ENCODE results near the gene DHRS4L2.
"Not testable (repeated sequence)": the region's sequence is repeated elsewhere in the genome, so short reads cannot be mapped to it uniquely, and the experiment has no call there.

DHRS4L2 gene

GRCh38 chr14:23961704-23962103 is 27.0 kb upstream of the DHRS4L2 start:
- H3K9me3 ChIP-seq (ENCODE audit: severe bottlenecking); H3K27me3 ChIP-seq (ENCODE audit: insufficient read depth, low read depth, severe bottlenecking); H3K27ac ChIP-seq; H3K4me3 ChIP-seq (ENCODE audit: low read depth, low read length); DNase-seq; H3K36me3 ChIP-seq: not testable (repeated sequence)

- not testable (repeated sequence) for H3K27me3 ChIP-seq (ENCODE audit: insufficient read depth, low read depth, severe bottlenecking); DNase-seq; H3K4me3 ChIP-seq (ENCODE audit: low read depth, low read length)
These were observed 19.6 kb upstream of the DHRS4L2 start for GRCh38 chr14:23969130-23969480.

GRCh38 chr14:23969481-23970282 is 19.0 kb upstream of the DHRS4L2 start:
- DNase-seq: peak; percentile 40
- H3K9me3 ChIP-seq (ENCODE audit: severe bottlenecking); H3K27me3 ChIP-seq (ENCODE audit: insufficient read depth, low read depth, severe bottlenecking); H3K36me3 ChIP-seq; H3K27ac ChIP-seq: not testable (repeated sequence)
- peak overlapping the region; percentile 29 for H3K4me3 ChIP-seq (ENCODE audit: low read depth, low read length)

More at GRCh38 chr14:23969130-23969480, 19.6 kb upstream of the DHRS4L2 start:
- H3K36me3 ChIP-seq; H3K9me3 ChIP-seq (ENCODE audit: severe bottlenecking); H3K27ac ChIP-seq: not testable (repeated sequence)

GRCh38 chr14:23970283-23970659 is 18.5 kb upstream of the DHRS4L2 start:
- not testable (repeated sequence) for H3K9me3 ChIP-seq (ENCODE audit: severe bottlenecking); H3K27ac ChIP-seq; DNase-seq; H3K36me3 ChIP-seq; H3K4me3 ChIP-seq (ENCODE audit: low read depth, low read length); H3K27me3 ChIP-seq (ENCODE audit: insufficient read depth, low read depth, severe bottlenecking)

- H3K27me3 ChIP-seq (ENCODE audit: insufficient read depth, low read depth, severe bottlenecking); H3K27ac ChIP-seq; DNase-seq; H3K36me3 ChIP-seq; H3K9me3 ChIP-seq (ENCODE audit: severe bottlenecking); H3K4me3 ChIP-seq (ENCODE audit: low read depth, low read length): not testable (repeated sequence)
These were observed 15.6 kb upstream of the DHRS4L2 start for GRCh38 chr14:23973178-23973577.

- not testable (repeated sequence) for H3K4me3 ChIP-seq (ENCODE audit: low read depth, low read length); H3K36me3 ChIP-seq; H3K27ac ChIP-seq; H3K27me3 ChIP-seq (ENCODE audit: insufficient read depth, low read depth, severe bottlenecking); H3K9me3 ChIP-seq (ENCODE audit: severe bottlenecking); DNase-seq
These were observed 14.7 kb upstream of the DHRS4L2 start for GRCh38 chr14:23974041-23974440.

GRCh38 chr14:23977208-23977607 is 11.5 kb upstream of the DHRS4L2 start:
- not testable (repeated sequence) for H3K27ac ChIP-seq; H3K4me3 ChIP-seq (ENCODE audit: low read depth, low read length); H3K27me3 ChIP-seq (ENCODE audit: insufficient read depth, low read depth, severe bottlenecking); DNase-seq; H3K36me3 ChIP-seq; H3K9me3 ChIP-seq (ENCODE audit: severe bottlenecking)

GRCh38 chr14:23981951-23982813 is 6.5 kb upstream of the DHRS4L2 start:
- H3K27me3 ChIP-seq (ENCODE audit: insufficient read depth, low read depth, severe bottlenecking); H3K9me3 ChIP-seq (ENCODE audit: severe bottlenecking); DNase-seq; H3K36me3 ChIP-seq; H3K4me3 ChIP-seq (ENCODE audit: low read depth, low read length); H3K27ac ChIP-seq: not testable (repeated sequence)

GRCh38 chr14:23984891-23985602 is 3.7 kb upstream of the DHRS4L2 start:
- Histone ChIP-seq H3K27ac (no peak overlapping the region), H3K4me3 (ENCODE audit: low read depth, low read length) (no peak overlapping the region), H3K27me3 (ENCODE audit: insufficient read depth, low read depth, severe bottlenecking) (no peaks in the 10 kb centered on the region), H3K9me3 (ENCODE audit: severe bottlenecking) (no peaks in the 10 kb centered on the region), H3K36me3 (no peaks in the 10 kb centered on the region)
- no peak for TF ChIP-seq CTCF (IDR thresholded peaks at IDR 0.05; ENCODE audit: low read depth, low read length)
- DNase-seq: no peak

- not testable (repeated sequence) for H3K4me3 ChIP-seq (ENCODE audit: low read depth, low read length); H3K27me3 ChIP-seq (ENCODE audit: insufficient read depth, low read depth, severe bottlenecking); H3K27ac ChIP-seq
These were observed 514 bp upstream of the DHRS4L2 start for GRCh38 chr14:23988223-23988606.

GRCh38 chr14:23989734-23990445 is 1.2 kb downstream of the DHRS4L2 start:
- H3K27ac ChIP-seq; H3K4me3 ChIP-seq (ENCODE audit: low read depth, low read length); H3K9me3 ChIP-seq (ENCODE audit: severe bottlenecking); H3K27me3 ChIP-seq (ENCODE audit: insufficient read depth, low read depth, severe bottlenecking); H3K36me3 ChIP-seq; DNase-seq: not testable (repeated sequence)

More at GRCh38 chr14:23988223-23988606, 514 bp upstream of the DHRS4L2 start:
- not testable (repeated sequence) for H3K9me3 ChIP-seq (ENCODE audit: severe bottlenecking); H3K36me3 ChIP-seq; DNase-seq

- not testable (repeated sequence) for H3K36me3 ChIP-seq; H3K27me3 ChIP-seq (ENCODE audit: insufficient read depth, low read depth, severe bottlenecking); DNase-seq; H3K9me3 ChIP-seq (ENCODE audit: severe bottlenecking); H3K4me3 ChIP-seq (ENCODE audit: low read depth, low read length); H3K27ac ChIP-seq
These were observed 2.2 kb downstream of the DHRS4L2 start for GRCh38 chr14:23990961-23991360.

GRCh38 chr14:23993042-23993441 is 4.3 kb downstream of the DHRS4L2 start:
- H3K36me3 ChIP-seq; H3K27me3 ChIP-seq (ENCODE audit: insufficient read depth, low read depth, severe bottlenecking); H3K9me3 ChIP-seq (ENCODE audit: severe bottlenecking); DNase-seq; H3K27ac ChIP-seq; H3K4me3 ChIP-seq (ENCODE audit: low read depth, low read length): not testable (repeated sequence)
